OCI-LY1 (cell line): ENCODE measurements around the gene LLGL2.

Experiments used
- H2AFZ ChIP-seq: fragments of 200-600 bp; sonication (generic), shearing (Covaris generic); 2 replicates; pipeline ENCODE4 v1.6.0; 2014; ENCODE audit warnings: antibody characterized with exemption, mild to moderate bottlenecking, low read length
- H3F3A ChIP-seq: fragments of 200-600 bp; sonication (generic), shearing (Covaris generic); 2 replicates; pipeline ENCODE4 v1.6.0; 2014; ENCODE audit warnings: mild to moderate bottlenecking, antibody characterized with exemption, low read length, moderate library complexity; ENCODE audit not compliant: insufficient read depth
- H3K27ac ChIP-seq: fragments of 200-600 bp; sonication (generic); 2 replicates; pipeline ENCODE4 v1.5.1; 2014; ENCODE audit warnings: low read length, mixed run types, mild to moderate bottlenecking, low read depth; ENCODE audit not compliant: poor library complexity, severe bottlenecking
- H3K27me3 ChIP-seq: fragments of 200-600 bp; sonication (generic); 2 replicates; pipeline ENCODE4 v1.6.0; 2014; ENCODE audit warnings: antibody characterized with exemption, mild to moderate bottlenecking, low read length, moderate library complexity; ENCODE audit not compliant: insufficient read depth
- H3K36me3 ChIP-seq: fragments of 200-600 bp; sonication (generic); 2 replicates; pipeline ENCODE4 v1.6.1; 2014; ENCODE audit warnings: mild to moderate bottlenecking, antibody characterized with exemption, low read length, moderate library complexity, mixed read lengths; ENCODE audit not compliant: insufficient read depth
- H3K4me1 ChIP-seq: fragments of 200-600 bp; sonication (generic); 2 replicates; pipeline ENCODE4 v1.5.1; 2014; ENCODE audit warnings: mild to moderate bottlenecking, low read length, moderate library complexity; ENCODE audit not compliant: insufficient read depth, severe bottlenecking
- H3K4me2 ChIP-seq: fragments of 200-600 bp; sonication (generic), shearing (Covaris generic); 2 replicates; pipeline ENCODE4 v1.6.1; 2014; ENCODE audit warnings: low read length
- H3K4me3 ChIP-seq: fragments of 200-600 bp; sonication (generic); 2 replicates; pipeline ENCODE4 v1.5.1; 2014; ENCODE audit warnings: low read length, low read depth, mild to moderate bottlenecking, mixed read lengths; ENCODE audit not compliant: poor library complexity, severe bottlenecking
- H3K79me2 ChIP-seq: fragments of 200-600 bp; shearing (Covaris generic); 2 replicates; pipeline ENCODE4 v1.6.1; 2016; ENCODE audit warnings: mixed run types, low read length, mixed read lengths; ENCODE audit not compliant: insufficient read depth
- H3K9ac ChIP-seq: fragments of 200-600 bp; sonication (generic), shearing (Covaris generic); 2 replicates; pipeline ENCODE4 v1.6.1; 2014; ENCODE audit warnings: mild to moderate bottlenecking, low read length, mixed read lengths
- H3K9me2 ChIP-seq: fragments of 200-600 bp; sonication (generic), shearing (Covaris generic); 2 replicates; pipeline ENCODE4 v1.6.1; 2014; ENCODE audit warnings: low read depth, mild to moderate bottlenecking, low read length, mixed read lengths
- H3K9me3 ChIP-seq: fragments of 200-600 bp; shearing (Covaris generic); 2 replicates; pipeline ENCODE4 v1.6.1; 2014; ENCODE audit warnings: low read length, mixed read lengths
- H4K20me1 ChIP-seq: fragments of 200-600 bp; sonication (generic), shearing (Covaris generic); 2 replicates; pipeline ENCODE4 v1.6.0; 2016; ENCODE audit warnings: mild to moderate bottlenecking, low read length; ENCODE audit not compliant: insufficient read depth
- EZH2 ChIP-seq: fragments of 200-600 bp; sonication (generic), shearing (Covaris generic); IDR thresholded peaks from 2 replicates; pipeline ENCODE4 v1.8.0; 2017; ENCODE audit warnings: borderline replicate concordance, mixed run types, mild to moderate bottlenecking, antibody characterized with exemption, low read length, moderate library complexity, mixed read lengths
- TF ChIP-seq, protein P1 (sequence below): fragments of 200-600 bp; sonication (generic), shearing (Covaris generic); IDR thresholded peaks from 2 replicates; pipeline ENCODE4 v1.5.1; 2017; ENCODE audit warnings: mild to moderate bottlenecking, antibody characterized with exemption, low read length, moderate library complexity, mixed read lengths

The LLGL2 gene

DNA sequence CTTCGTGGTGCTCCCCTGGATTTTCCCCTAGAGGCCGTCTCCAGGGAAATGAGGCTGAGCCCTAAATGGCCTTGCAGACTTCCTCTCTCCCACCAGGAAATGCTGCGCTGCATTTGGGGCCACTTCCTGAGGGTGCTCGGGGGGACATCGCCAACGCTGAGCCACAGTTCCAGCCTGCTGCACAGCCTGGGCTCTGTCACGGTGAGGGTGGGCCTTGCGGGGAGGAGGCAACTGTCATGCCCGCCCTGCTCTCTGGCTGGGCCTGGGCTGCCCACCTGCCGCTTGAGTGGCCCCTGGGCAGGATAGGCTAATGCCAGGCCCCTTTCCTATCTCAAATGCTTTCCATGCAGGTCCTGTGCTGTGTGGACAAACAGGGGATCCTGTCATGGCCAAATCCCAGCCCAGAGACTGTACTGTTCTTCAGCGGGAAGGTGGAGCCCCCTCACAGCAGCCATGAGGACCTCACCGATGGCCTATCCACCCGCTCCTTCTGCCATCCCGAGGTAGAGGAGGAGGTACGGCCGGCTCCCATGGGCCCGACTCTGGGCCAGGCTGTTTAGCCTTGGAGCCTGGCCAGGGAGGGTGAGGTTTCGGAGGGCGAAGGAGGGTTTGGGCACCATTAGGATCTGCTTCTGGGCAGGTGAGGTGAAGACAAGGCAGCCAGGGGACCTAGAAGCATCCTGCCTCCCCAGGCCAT is 34.4 kb upstream of the LLGL2 start:
- peaks cover 11% of the 10 kb centered on the region; the same call in 1 of the 2 replicates for H3K36me3 ChIP-seq
- no peak overlapping the region for H3K27ac ChIP-seq
- no peak overlapping the region for H3K9ac ChIP-seq
- no peaks in the 10 kb centered on the region for H3K9me3 ChIP-seq
- H4K20me1 ChIP-seq, result no peaks in the 10 kb centered on the region
- no peaks in the 10 kb centered on the region for H3K79me2 ChIP-seq
- peaks cover 12% of the 10 kb centered on the region for H3K4me1 ChIP-seq
- H2AFZ ChIP-seq, result no peak overlapping the region
- H3K4me2 ChIP-seq, result no peak overlapping the region
- no peaks in the 10 kb centered on the region for H3F3A ChIP-seq
- H3K4me3 ChIP-seq, result no peak overlapping the region
- no peaks in the 10 kb centered on the region for H3K9me2 ChIP-seq
- TF ChIP-seq, protein P1, sequence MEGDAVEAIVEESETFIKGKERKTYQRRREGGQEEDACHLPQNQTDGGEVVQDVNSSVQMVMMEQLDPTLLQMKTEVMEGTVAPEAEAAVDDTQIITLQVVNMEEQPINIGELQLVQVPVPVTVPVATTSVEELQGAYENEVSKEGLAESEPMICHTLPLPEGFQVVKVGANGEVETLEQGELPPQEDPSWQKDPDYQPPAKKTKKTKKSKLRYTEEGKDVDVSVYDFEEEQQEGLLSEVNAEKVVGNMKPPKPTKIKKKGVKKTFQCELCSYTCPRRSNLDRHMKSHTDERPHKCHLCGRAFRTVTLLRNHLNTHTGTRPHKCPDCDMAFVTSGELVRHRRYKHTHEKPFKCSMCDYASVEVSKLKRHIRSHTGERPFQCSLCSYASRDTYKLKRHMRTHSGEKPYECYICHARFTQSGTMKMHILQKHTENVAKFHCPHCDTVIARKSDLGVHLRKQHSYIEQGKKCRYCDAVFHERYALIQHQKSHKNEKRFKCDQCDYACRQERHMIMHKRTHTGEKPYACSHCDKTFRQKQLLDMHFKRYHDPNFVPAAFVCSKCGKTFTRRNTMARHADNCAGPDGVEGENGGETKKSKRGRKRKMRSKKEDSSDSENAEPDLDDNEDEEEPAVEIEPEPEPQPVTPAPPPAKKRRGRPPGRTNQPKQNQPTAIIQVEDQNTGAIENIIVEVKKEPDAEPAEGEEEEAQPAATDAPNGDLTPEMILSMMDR, result no peak
- no peak for TF ChIP-seq EZH2
- H3K27me3 ChIP-seq, result no peaks in the 10 kb centered on the region

DNA sequence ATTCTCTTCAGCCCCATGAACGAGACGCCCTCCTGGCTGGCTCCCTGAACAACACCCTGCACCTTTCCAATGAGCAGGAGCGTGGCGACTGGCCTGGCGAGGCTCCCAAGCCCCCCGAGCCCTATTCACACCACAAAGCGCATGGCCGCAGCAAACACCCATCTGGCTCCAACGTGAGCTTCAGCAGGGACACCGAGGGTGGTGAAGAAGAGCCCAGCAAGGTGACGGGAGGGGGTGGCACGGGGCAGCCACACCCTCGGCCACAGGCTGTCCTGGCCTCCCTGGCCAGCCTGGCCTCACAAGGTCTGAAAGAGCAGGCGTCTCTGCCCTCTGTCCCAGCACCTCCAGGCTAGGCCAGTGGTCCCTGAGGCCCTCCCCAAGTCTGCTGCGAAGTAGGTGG is 33.8 kb upstream of the LLGL2 start:
- H3K9ac ChIP-seq, result no peak overlapping the region
- TF ChIP-seq, protein P1, result no peak
- TF ChIP-seq EZH2, result no peak
- no peaks in the 10 kb centered on the region for H3K9me3 ChIP-seq
- H3K4me1 ChIP-seq, result peaks cover 12% of the 10 kb centered on the region
- H3K9me2 ChIP-seq, result no peaks in the 10 kb centered on the region
- H3K4me2 ChIP-seq, result no peak overlapping the region
- no peaks in the 10 kb centered on the region for H3K79me2 ChIP-seq
- H3K36me3 ChIP-seq, result peaks cover 17% of the 10 kb centered on the region; the same call in 1 of the 2 replicates
- H3K27ac ChIP-seq, result no peak overlapping the region
- no peaks in the 10 kb centered on the region for H3K27me3 ChIP-seq
- H4K20me1 ChIP-seq, result no peaks in the 10 kb centered on the region
- no peak overlapping the region for H2AFZ ChIP-seq
- H3K4me3 ChIP-seq, result no peak overlapping the region
- no peaks in the 10 kb centered on the region for H3F3A ChIP-seq

DNA sequence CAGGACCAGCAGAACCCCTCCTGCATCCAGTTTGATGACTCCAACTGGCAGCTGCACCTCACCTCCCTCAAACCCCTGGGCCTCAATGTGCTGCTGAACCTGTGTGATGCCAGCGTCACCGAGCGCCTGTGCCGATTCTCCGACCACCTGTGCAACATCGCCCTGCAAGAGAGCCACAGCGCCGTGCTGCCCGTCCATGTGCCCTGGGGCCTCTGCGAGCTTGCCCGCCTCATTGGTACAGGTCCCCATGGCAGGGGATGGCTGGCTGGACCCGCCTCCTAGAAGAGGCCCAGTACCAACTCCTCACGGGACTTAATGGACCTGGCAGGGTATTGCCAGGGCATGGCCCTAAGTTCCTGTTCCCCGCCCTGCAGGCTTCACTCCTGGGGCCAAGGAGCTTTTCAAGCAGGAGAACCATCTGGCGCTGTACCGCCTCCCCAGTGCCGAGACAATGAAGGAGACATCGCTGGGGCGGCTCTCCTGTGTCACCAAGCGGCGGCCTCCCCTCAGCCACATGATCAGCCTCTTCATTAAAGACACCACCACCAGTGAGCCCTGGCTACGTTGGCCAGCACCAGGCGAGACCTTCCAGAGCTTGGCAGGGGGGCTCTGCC is 32.8 kb upstream of the LLGL2 start:
- H3K27ac ChIP-seq, result no peak overlapping the region
- H3F3A ChIP-seq, result no peaks in the 10 kb centered on the region
- no peak overlapping the region for H3K9ac ChIP-seq
- H2AFZ ChIP-seq, result no peak overlapping the region
- no peak overlapping the region for H3K4me2 ChIP-seq
- no peaks in the 10 kb centered on the region for H3K79me2 ChIP-seq
- no peaks in the 10 kb centered on the region for H3K27me3 ChIP-seq
- H3K9me2 ChIP-seq, result no peaks in the 10 kb centered on the region
- H3K36me3 ChIP-seq, result peaks cover 17% of the 10 kb centered on the region; the same call in 1 of the 2 replicates
- TF ChIP-seq EZH2, result no peak
- TF ChIP-seq, protein P1, result no peak
- peaks cover 5% of the 10 kb centered on the region for H3K4me1 ChIP-seq
- no peaks in the 10 kb centered on the region for H3K9me3 ChIP-seq
- no peaks in the 10 kb centered on the region for H4K20me1 ChIP-seq
- no peak overlapping the region for H3K4me3 ChIP-seq
